H9 (cell line): Measurements from ENCODE around the gene CD84. TPM values are rescaled to one million over a fixed set of nuclear protein-coding genes. Genes with fewer than 3 reads are reported as not detected.

Experiments
- DNase-seq: peaks from one replicate; pipeline ENCODE4 v3.0.0-alpha.2; 2017
- H2AFZ ChIP-seq: one replicate; pipeline ENCODE4 v1.6.1; 2013; ENCODE audit warnings: mild to moderate bottlenecking, low read length, control low read depth, moderate library complexity
- H2AK5ac ChIP-seq: 2 replicates; pipeline ENCODE4 v1.6.1; 2013; ENCODE audit warnings: low read length, control low read depth, mixed read lengths; ENCODE audit not compliant: insufficient read length
- H2BK120ac ChIP-seq: one replicate; pipeline ENCODE4 v1.6.1; 2013; ENCODE audit warnings: low read depth, mild to moderate bottlenecking, low read length, control low read depth, inconsistent platforms; ENCODE audit not compliant: poor library complexity, severe bottlenecking
- H2BK12ac ChIP-seq: 2 replicates; pipeline ENCODE4 v1.6.1; 2013; ENCODE audit warnings: low read length, control low read depth, mixed read lengths, low read depth; ENCODE audit not compliant: insufficient read length
- H2BK15ac ChIP-seq: 2 replicates; pipeline ENCODE4 v1.6.1; 2013; ENCODE audit warnings: low read depth, low read length, control low read depth
- H2BK20ac ChIP-seq: one replicate; pipeline ENCODE4 v1.6.1; 2013; ENCODE audit warnings: low read depth, mild to moderate bottlenecking, low read length, control low read depth, inconsistent platforms; ENCODE audit not compliant: poor library complexity, severe bottlenecking
- H2BK5ac ChIP-seq: 2 replicates; pipeline ENCODE4 v1.6.1; 2013; ENCODE audit warnings: low read length, control low read depth, mixed read lengths; ENCODE audit not compliant: insufficient read length
- H3K14ac ChIP-seq: 2 replicates; pipeline ENCODE4 v1.6.1; 2013; ENCODE audit warnings: low read length, control low read depth; ENCODE audit not compliant: insufficient read depth
- H3K18ac ChIP-seq: 2 replicates; pipeline ENCODE4 v1.6.1; 2013; ENCODE audit warnings: low read depth, mild to moderate bottlenecking, mixed read lengths, low read length, control low read depth; ENCODE audit not compliant: insufficient read length
- H3K23ac ChIP-seq: 2 replicates; pipeline ENCODE4 v1.6.1; 2013; ENCODE audit warnings: low read length, control low read depth, mixed read lengths, low read depth; ENCODE audit not compliant: insufficient read length
- H3K23me2 ChIP-seq: 2 replicates; pipeline ENCODE4 v1.6.1; 2013; ENCODE audit warnings: low read depth, mild to moderate bottlenecking, mixed read lengths, low read length, control low read depth; ENCODE audit not compliant: insufficient read length, poor library complexity, severe bottlenecking
- H3K27ac ChIP-seq: 2 replicates; pipeline ENCODE4 v1.5.1; 2013; ENCODE audit warnings: low read length, control low read depth, mixed read lengths, low read depth; ENCODE audit not compliant: insufficient read length
- H3K27me3 ChIP-seq: 2 replicates; pipeline ENCODE4 v1.6.1; 2013; ENCODE audit warnings: low read length, control low read depth, inconsistent platforms; ENCODE audit not compliant: insufficient read depth
- H3K4ac ChIP-seq: 2 replicates; pipeline ENCODE4 v1.6.1; 2013; ENCODE audit warnings: low read depth, mild to moderate bottlenecking, control low read depth, inconsistent platforms, low read length, moderate library complexity
- H3K4me1 ChIP-seq: 2 replicates; pipeline ENCODE4 v1.6.1; 2013; ENCODE audit warnings: low read length, control low read depth, inconsistent platforms; ENCODE audit not compliant: insufficient read depth
- H3K4me2 ChIP-seq: 2 replicates; pipeline ENCODE4 v1.6.1; 2013; ENCODE audit warnings: low read length, control low read depth, mixed read lengths; ENCODE audit not compliant: insufficient read length, insufficient read depth
- H3K56ac ChIP-seq: 2 replicates; pipeline ENCODE4 v1.6.1; 2013; ENCODE audit warnings: low read depth, mild to moderate bottlenecking, mixed read lengths, low read length, control low read depth; ENCODE audit not compliant: insufficient read length
- H3K79me1 ChIP-seq: 2 replicates; pipeline ENCODE4 v1.6.1; 2013; ENCODE audit warnings: low read depth, mild to moderate bottlenecking, moderate library complexity, low read length, control low read depth, inconsistent platforms; ENCODE audit not compliant: insufficient read depth, poor library complexity, severe bottlenecking
- H3K79me2 ChIP-seq: 2 replicates; pipeline ENCODE4 v1.6.1; 2013; ENCODE audit warnings: low read length, control low read depth, inconsistent platforms; ENCODE audit not compliant: insufficient read depth
- H3K9ac ChIP-seq: 2 replicates; pipeline ENCODE4 v1.6.1; 2013; ENCODE audit warnings: low read length, control low read depth, mixed read lengths; ENCODE audit not compliant: insufficient read length; ENCODE audit errors: extremely low read depth
- H3K9me3 ChIP-seq: one replicate; pipeline ENCODE4 v1.6.1; 2013; ENCODE audit warnings: low read depth, low read length, inconsistent platforms; ENCODE audit not compliant: control insufficient read depth
- H3T11ph ChIP-seq: one replicate; pipeline ENCODE4 v1.6.1; 2013; ENCODE audit warnings: mild to moderate bottlenecking, low read length, control low read depth, inconsistent platforms
- H4K20me1 ChIP-seq: one replicate; pipeline ENCODE4 v1.6.1; 2013; ENCODE audit not compliant: control insufficient read depth, insufficient read length, insufficient read depth
- H4K5ac ChIP-seq: 2 replicates; pipeline ENCODE4 v1.6.1; 2013; ENCODE audit warnings: low read depth, mild to moderate bottlenecking, mixed read lengths, low read length, control low read depth; ENCODE audit not compliant: insufficient read length
- H4K8ac ChIP-seq: replicated peaks from 2 replicates; pipeline ENCODE4 v1.6.1; 2013; ENCODE audit warnings: low read length, control low read depth, mixed read lengths, low read depth; ENCODE audit not compliant: insufficient read length
- H4K91ac ChIP-seq: 2 replicates; pipeline ENCODE4 v1.6.1; 2013; ENCODE audit warnings: low read depth, mild to moderate bottlenecking, moderate library complexity, mixed read lengths, low read length, control low read depth; ENCODE audit not compliant: insufficient read length
- H3K27ac Mint-ChIP-seq, 3 experiments: 2 replicates in 2 of 3; 3 replicates in 1 of 3; pipeline ENCODE4 v1.8.0; 2020 to 2021; ENCODE audit warnings: mixed read lengths in 3 of 3, mild to moderate bottlenecking in 1 of 3, moderate library complexity in 1 of 3
- H3K27me3 Mint-ChIP-seq: 2 replicates; pipeline ENCODE4 v1.8.0; 2021; ENCODE audit warnings: low read depth, mild to moderate bottlenecking, moderate library complexity, mixed read lengths
- H3K36me3 Mint-ChIP-seq, 3 experiments: 2 replicates in 2 of 3; 3 replicates in 1 of 3; pipeline ENCODE4 v1.8.0; 2020 to 2021; ENCODE audit warnings: low read depth in 3 of 3, mixed read lengths in 3 of 3; ENCODE audit not compliant: insufficient read depth in 1 of 3
- H3K4me1 Mint-ChIP-seq, 2 experiments: 2 replicates each; pipeline ENCODE4 v1.8.0; 2020; ENCODE audit warnings: mixed read lengths in 2 of 2
- H3K4me3 Mint-ChIP-seq, 2 experiments: 2 replicates in 1 of 2; 3 replicates in 1 of 2; pipeline ENCODE4 v1.8.0; 2020 to 2021; ENCODE audit warnings: mild to moderate bottlenecking in 2 of 2, mixed read lengths in 2 of 2, moderate library complexity in 1 of 2
- H3K9me3 Mint-ChIP-seq, 2 experiments: 2 replicates in 1 of 2; 3 replicates in 1 of 2; pipeline ENCODE4 v1.8.0; 2020; ENCODE audit warnings: mild to moderate bottlenecking in 2 of 2, mixed read lengths in 2 of 2, moderate library complexity in 1 of 2
- CTCF ChIP-seq: fragments of 200-600 bp; sonication (generic); conservative IDR thresholded peaks from 3 replicates; pipeline ENCODE4 v1.8.0; 2021; ENCODE audit warnings: antibody characterized with exemption, mild to moderate bottlenecking
- WGBS: extraction: QIAGEN DNeasy Blood & Tissue Kit; methylation state at CpG from one replicate; pipeline ENCODE4 v1.1.7; 2013; ENCODE audit warnings: missing lambda C conversion rate, low lambda C conversion rate, mixed read lengths; ENCODE audit not compliant: insufficient read length; ENCODE audit errors: extremely low coverage; 5-methylcytosine and 5-hydroxymethylcytosine counted together
- total RNA-seq: library from RNA; stranded (reverse); gene quantifications from 2 replicates; pipeline ENCODE4 v1.2.1, GENCODE V29; 2021

Gene CD84
- total RNA-seq, 1 experiment from 2014 or later, result not detected

- H4K20me1 ChIP-seq, result no peaks in the 10 kb centered on the region
- no CpG with 5 or more reads among the region's 6 CpGs for WGBS
- no peak for TF ChIP-seq CTCF
These were observed 28.8 kb upstream of the CD84 start for GRCh38 chr1:160608057-160608456.

More at GRCh38 chr1:160608057-160608456, 28.8 kb upstream of the CD84 start:
- Histone ChIP-seq H4K91ac (no peak overlapping the region), H3K9me3 (no peaks in the 10 kb centered on the region), H2AFZ (no peak overlapping the region), H2BK120ac (no peak overlapping the region), H3K4ac (no peak overlapping the region), H3K27me3 (no peaks in the 10 kb centered on the region), H2AK5ac (no peak overlapping the region), H3K79me1 (no peaks in the 10 kb centered on the region), H3K23me2 (no peaks in the 10 kb centered on the region), H3K4me1 (no peaks in the 10 kb centered on the region), H3K56ac (no peak overlapping the region), H3T11ph (no peak overlapping the region), H3K14ac (no peak overlapping the region), H2BK20ac (no peak overlapping the region), H2BK5ac (no peak overlapping the region), H2BK15ac (no peak overlapping the region), H2BK12ac (no peak overlapping the region), H3K23ac (no peak overlapping the region), H4K5ac (no peak overlapping the region), H3K79me2 (no peaks in the 10 kb centered on the region), H3K4me2 (no peak overlapping the region), H4K8ac (no peak overlapping the region), H3K9ac (no peak overlapping the region), H3K18ac (no peak overlapping the region), H3K27ac (no peak overlapping the region)
- no peak overlapping the region for H3K4me3 Mint-ChIP-seq
- no peaks in the 10 kb centered on the region; the same call in 1 of the 2 replicates for H3K27me3 Mint-ChIP-seq
- DNase-seq, result no peak
- peaks cover 0 to 5% (median 2%) of the 10 kb centered on the region in 3 experiments; a peak in 4 of 7 replicates for H3K36me3 Mint-ChIP-seq
- H3K4me1 Mint-ChIP-seq, result peaks cover 23 to 42% of the 10 kb centered on the region in 2 experiments
- peaks cover 8 to 12% of the 10 kb centered on the region in 2 experiments for H3K9me3 Mint-ChIP-seq
- peak overlapping the region in 1 of 3 experiments; percentile 35; a peak in 1 of 7 replicates for H3K27ac Mint-ChIP-seq
